Measurements from ENCODE around the gene SYTL1.

- TF ChIP-seq POLR2A (IDR thresholded peaks at IDR 0.05; ENCODE audit: low read depth, low read length) (peak; percentile 90), TAF1 (IDR thresholded peaks at IDR 0.05; ENCODE audit: borderline replicate concordance, low read depth, low read length) (peak; percentile 63; the same call in 1 of the 2 replicates), POLR2AphosphoS5 (IDR thresholded peaks at IDR 0.05; ENCODE audit: low read depth, low read length) (peak; percentile 87)
These were observed 19.8 kb upstream of the SYTL1 start, which contains the start of gene TMEM222 for GRCh38 chr1:27321813-27322568.
